ENCODE data around the gene GOLGA8N. TPM values are rescaled to one million over a fixed set of nuclear protein-coding genes. Genes with fewer than 3 reads are reported as not detected.
A peak's percentile ranks its signal among the peaks of the same experiment; 100 is the strongest.
"Not testable (repeated sequence)": the region's sequence is repeated elsewhere in the genome, so short reads cannot be mapped to it uniquely, and the experiment has no call there.

The GOLGA8N gene
- total RNA-seq (10 to 100 TPM in 2 of 5 donors, 1 to 10 TPM in 3; 7.6 to 18.1 (median 9.6) TPM), total RNA-seq (0.20 to 4.7 (median 1.3) reads per million in 29 experiments)
- total RNA-seq (2013) = 10.9 TPM

- H3K4me1 Mint-ChIP-seq; H3K4me3 Mint-ChIP-seq; ATAC-seq (replicated peaks in 1 of 4); H3K27ac ChIP-seq (ENCODE audit: low read length); DNase-seq; H3K36me3 ChIP-seq (ENCODE audit: control insufficient read depth in 2 of 2, extremely low read depth in 1 of 2, insufficient read depth in 1 of 2, low read length in 1 of 2); H3K27me3 ChIP-seq (replicated peaks in 1 of 2; ENCODE audit: control insufficient read depth in 2 of 2, extremely low read depth in 1 of 2, insufficient read depth in 2 of 2, low read length in 1 of 2); H3K9me3 ChIP-seq; POLR2A ChIA-PET; CTCF ChIA-PET; H3K4me3 ChIP-seq (ENCODE audit: control insufficient read depth in 1 of 2, extremely low read depth in 1 of 2, low read length in 1 of 2); H3K4me1 ChIP-seq (ENCODE audit: control insufficient read depth in 1 of 2, extremely low read depth in 1 of 2, insufficient read depth in 2 of 2, low read length in 2 of 2); H3K27me3 Mint-ChIP-seq; H3K36me3 Mint-ChIP-seq; H3K27ac Mint-ChIP-seq; H3K9me3 Mint-ChIP-seq: not testable (repeated sequence)
- no CpG with 5 or more reads among the region's 8 CpGs for WGBS (ENCODE audit: insufficient coverage)
Observed at GRCh38 chr15:32593151-32593550, at the start of gene GOLGA8N. Gene GOLGA8N, plus strand, starts transcription at chr15:32593456.

GRCh38 chr15:32543456-32543855 lies 49.8 kb upstream of the GOLGA8N start:
- POLR2A ChIA-PET; H3K4me1 Mint-ChIP-seq; H3K9me3 ChIP-seq; H3K36me3 ChIP-seq (ENCODE audit: control insufficient read depth in 2 of 2, extremely low read depth in 1 of 2, insufficient read depth in 1 of 2, low read length in 1 of 2); CTCF ChIA-PET; H3K27me3 ChIP-seq (replicated peaks in 1 of 2; ENCODE audit: control insufficient read depth in 2 of 2, extremely low read depth in 1 of 2, insufficient read depth in 2 of 2, low read length in 1 of 2); H3K4me1 ChIP-seq (ENCODE audit: control insufficient read depth in 1 of 2, extremely low read depth in 1 of 2, insufficient read depth in 2 of 2, low read length in 2 of 2); H3K27me3 Mint-ChIP-seq; DNase-seq; H3K4me3 ChIP-seq (ENCODE audit: control insufficient read depth in 1 of 2, extremely low read depth in 1 of 2, low read length in 1 of 2); ATAC-seq (replicated peaks in 1 of 4); H3K27ac ChIP-seq (ENCODE audit: low read length); H3K36me3 Mint-ChIP-seq; H3K27ac Mint-ChIP-seq; H3K4me3 Mint-ChIP-seq; H3K9me3 Mint-ChIP-seq: not testable (repeated sequence)
- WGBS (ENCODE audit: insufficient coverage) = no CpG with 5 or more reads among the region's 1 CpG

GRCh38 chr15:32545129-32545528 lies 48.1 kb upstream of the GOLGA8N start:
- not testable (repeated sequence) for H3K36me3 Mint-ChIP-seq

GRCh38 chr15:32554587-32554986 lies 38.7 kb upstream of the GOLGA8N start:
- H3K9me3 Mint-ChIP-seq = not testable (repeated sequence)

More at GRCh38 chr15:32545129-32545528, 48.1 kb upstream of the GOLGA8N start:
- H3K27ac ChIP-seq (ENCODE audit: low read length); H3K36me3 ChIP-seq (ENCODE audit: control insufficient read depth in 2 of 2, extremely low read depth in 1 of 2, insufficient read depth in 1 of 2, low read length in 1 of 2); H3K4me1 ChIP-seq (ENCODE audit: control insufficient read depth in 1 of 2, extremely low read depth in 1 of 2, insufficient read depth in 2 of 2, low read length in 2 of 2); H3K4me3 ChIP-seq (ENCODE audit: control insufficient read depth in 1 of 2, extremely low read depth in 1 of 2, low read length in 1 of 2); H3K27me3 Mint-ChIP-seq; H3K4me3 Mint-ChIP-seq; H3K27me3 ChIP-seq (replicated peaks in 1 of 2; ENCODE audit: control insufficient read depth in 2 of 2, extremely low read depth in 1 of 2, insufficient read depth in 2 of 2, low read length in 1 of 2); H3K4me1 Mint-ChIP-seq; H3K27ac Mint-ChIP-seq; DNase-seq; H3K9me3 Mint-ChIP-seq; ATAC-seq (replicated peaks in 1 of 4); POLR2A ChIA-PET; CTCF ChIA-PET; H3K9me3 ChIP-seq: not testable (repeated sequence)
- WGBS (ENCODE audit: insufficient coverage) = no CpG with 5 or more reads among the region's 9 CpGs

GRCh38 chr15:32562198-32562597 lies 31.1 kb upstream of the GOLGA8N start:
- H3K27me3 ChIP-seq (replicated peaks in 1 of 2; ENCODE audit: control insufficient read depth in 2 of 2, extremely low read depth in 1 of 2, insufficient read depth in 2 of 2, low read length in 1 of 2); ATAC-seq (replicated peaks in 1 of 4); H3K36me3 Mint-ChIP-seq; POLR2A ChIA-PET; H3K9me3 Mint-ChIP-seq; H3K27me3 Mint-ChIP-seq; H3K4me1 ChIP-seq (ENCODE audit: control insufficient read depth in 1 of 2, extremely low read depth in 1 of 2, insufficient read depth in 2 of 2, low read length in 2 of 2); H3K4me3 Mint-ChIP-seq; CTCF ChIA-PET; DNase-seq; H3K9me3 ChIP-seq; H3K4me3 ChIP-seq (ENCODE audit: control insufficient read depth in 1 of 2, extremely low read depth in 1 of 2, low read length in 1 of 2); H3K27ac Mint-ChIP-seq; H3K36me3 ChIP-seq (ENCODE audit: control insufficient read depth in 2 of 2, extremely low read depth in 1 of 2, insufficient read depth in 1 of 2, low read length in 1 of 2); H3K4me1 Mint-ChIP-seq; H3K27ac ChIP-seq (ENCODE audit: low read length): not testable (repeated sequence)
- WGBS (ENCODE audit: insufficient coverage) = no CpG with 5 or more reads among the region's 6 CpGs

More at GRCh38 chr15:32554587-32554986, 38.7 kb upstream of the GOLGA8N start:
- CTCF ChIA-PET; H3K4me1 Mint-ChIP-seq; POLR2A ChIA-PET; H3K27ac ChIP-seq (ENCODE audit: low read length); ATAC-seq (replicated peaks in 1 of 4); H3K4me3 Mint-ChIP-seq; H3K9me3 ChIP-seq; H3K36me3 Mint-ChIP-seq; H3K27me3 ChIP-seq (replicated peaks in 1 of 2; ENCODE audit: control insufficient read depth in 2 of 2, extremely low read depth in 1 of 2, insufficient read depth in 2 of 2, low read length in 1 of 2); H3K27me3 Mint-ChIP-seq; H3K36me3 ChIP-seq (ENCODE audit: control insufficient read depth in 2 of 2, extremely low read depth in 1 of 2, insufficient read depth in 1 of 2, low read length in 1 of 2); H3K27ac Mint-ChIP-seq; H3K4me3 ChIP-seq (ENCODE audit: control insufficient read depth in 1 of 2, extremely low read depth in 1 of 2, low read length in 1 of 2); DNase-seq; H3K4me1 ChIP-seq (ENCODE audit: control insufficient read depth in 1 of 2, extremely low read depth in 1 of 2, insufficient read depth in 2 of 2, low read length in 2 of 2): not testable (repeated sequence)

- H3K27me3 ChIP-seq (replicated peaks in 1 of 2; ENCODE audit: control insufficient read depth in 2 of 2, extremely low read depth in 1 of 2, insufficient read depth in 2 of 2, low read length in 1 of 2); H3K36me3 Mint-ChIP-seq; H3K4me1 Mint-ChIP-seq; H3K27ac Mint-ChIP-seq; H3K4me3 Mint-ChIP-seq; H3K4me3 ChIP-seq (ENCODE audit: control insufficient read depth in 1 of 2, extremely low read depth in 1 of 2, low read length in 1 of 2); H3K9me3 Mint-ChIP-seq; H3K27ac ChIP-seq (ENCODE audit: low read length); DNase-seq; H3K4me1 ChIP-seq (ENCODE audit: control insufficient read depth in 1 of 2, extremely low read depth in 1 of 2, insufficient read depth in 2 of 2, low read length in 2 of 2); H3K27me3 Mint-ChIP-seq; ATAC-seq (replicated peaks in 1 of 4); CTCF ChIA-PET; H3K9me3 ChIP-seq; H3K36me3 ChIP-seq (ENCODE audit: control insufficient read depth in 2 of 2, extremely low read depth in 1 of 2, insufficient read depth in 1 of 2, low read length in 1 of 2); POLR2A ChIA-PET: not testable (repeated sequence)
- no CpG with 5 or more reads among the region's 3 CpGs for WGBS (ENCODE audit: insufficient coverage)
Observed at GRCh38 chr15:32568988-32569387, 24.3 kb upstream of the GOLGA8N start.

GRCh38 chr15:32578482-32578881 lies 14.8 kb upstream of the GOLGA8N start:
- H3K27ac Mint-ChIP-seq = peak overlapping the region in 1 of 2 donors; percentile 75
- peak in 1 of 35 experiments; percentile 1 for DNase-seq
- CTCF ChIA-PET = not testable (repeated sequence)

More at GRCh38 chr15:32578482-32578881, 14.8 kb upstream of the GOLGA8N start:
- WGBS (ENCODE audit: insufficient coverage) = no CpG with 5 or more reads among the region's 4 CpGs
- H3K9me3 ChIP-seq; H3K4me1 Mint-ChIP-seq; H3K4me1 ChIP-seq (ENCODE audit: control insufficient read depth in 1 of 2, extremely low read depth in 1 of 2, insufficient read depth in 2 of 2, low read length in 2 of 2); H3K4me3 ChIP-seq (ENCODE audit: control insufficient read depth in 1 of 2, extremely low read depth in 1 of 2, low read length in 1 of 2); POLR2A ChIA-PET; H3K36me3 ChIP-seq (ENCODE audit: control insufficient read depth in 2 of 2, extremely low read depth in 1 of 2, insufficient read depth in 1 of 2, low read length in 1 of 2); H3K36me3 Mint-ChIP-seq; H3K9me3 Mint-ChIP-seq; H3K27ac ChIP-seq (ENCODE audit: low read length); ATAC-seq (replicated peaks in 1 of 4); H3K27me3 Mint-ChIP-seq; H3K27me3 ChIP-seq (replicated peaks in 1 of 2; ENCODE audit: control insufficient read depth in 2 of 2, extremely low read depth in 1 of 2, insufficient read depth in 2 of 2, low read length in 1 of 2): not testable (repeated sequence)
- peak overlapping the region in 1 of 3 donors; percentile 28 for H3K4me3 Mint-ChIP-seq

Data from T-cell (primary cell).